HEK293 (cell line): ENCODE data around the gene NPFF.
A peak's percentile ranks its signal among the peaks of the same experiment; 100 is the strongest.

ENCODE experiments used
- AEBP2 ChIP-seq: fragments of 450-650 bp; formaldehyde crosslinking; IDR thresholded peaks from 2 replicates; pipeline ENCODE4 v1.5.1; 2016; ENCODE audit warnings: missing biosample characterization, missing genetic modification characterization, borderline replicate concordance
- CTCF ChIP-seq: fragments of 450-650 bp; formaldehyde crosslinking; IDR thresholded peaks from 2 replicates; pipeline ENCODE4 v1.5.1; 2016; ENCODE audit warnings: missing biosample characterization, missing genetic modification characterization
- KLF1 ChIP-seq: fragments of 450-650 bp; formaldehyde crosslinking; IDR thresholded peaks from 2 replicates; pipeline ENCODE4 v1.5.1; 2016; ENCODE audit warnings: missing biosample characterization, missing genetic modification characterization
- RBAK ChIP-seq: fragments of 450-650 bp; formaldehyde crosslinking; IDR thresholded peaks from 2 replicates; pipeline ENCODE4 v1.5.1; 2016; ENCODE audit warnings: missing biosample characterization, missing genetic modification characterization
- REST ChIP-seq: fragments of 450-650 bp; formaldehyde crosslinking; IDR thresholded peaks from 2 replicates; pipeline ENCODE4 v1.5.1; 2016; ENCODE audit warnings: missing biosample characterization, missing genetic modification characterization
- SP7 ChIP-seq: fragments of 450-650 bp; formaldehyde crosslinking; IDR thresholded peaks from 2 replicates; pipeline ENCODE4 v1.5.1; 2016; ENCODE audit warnings: missing biosample characterization, missing genetic modification characterization
- ZBTB26 ChIP-seq: fragments of 450-650 bp; formaldehyde crosslinking; optimal IDR thresholded peaks from 2 replicates; pipeline ENCODE3; 2016; ENCODE audit warnings: missing biosample characterization, mild to moderate bottlenecking, missing genetic modification characterization
- ZBTB48 ChIP-seq: fragments of 450-650 bp; formaldehyde crosslinking; IDR thresholded peaks from 2 replicates; pipeline ENCODE4 v1.5.1; 2016; ENCODE audit warnings: missing biosample characterization, missing genetic modification characterization
- ZBTB49 ChIP-seq: fragments of 450-650 bp; formaldehyde crosslinking; IDR thresholded peaks from 2 replicates; pipeline ENCODE4 v1.5.1; 2016; ENCODE audit warnings: missing biosample characterization, missing genetic modification characterization, low read depth
- ZEB2 ChIP-seq: fragments of 450-650 bp; formaldehyde crosslinking; IDR thresholded peaks from 2 replicates; pipeline ENCODE4 v1.5.1; 2016; ENCODE audit warnings: missing biosample characterization, missing genetic modification characterization
- ZFHX2 ChIP-seq: fragments of 450-650 bp; formaldehyde crosslinking; conservative IDR thresholded peaks from 2 replicates; pipeline ENCODE4 v1.5.1; 2016; ENCODE audit warnings: missing biosample characterization, missing genetic modification characterization
- ZNF138 ChIP-seq: fragments of 450-650 bp; formaldehyde crosslinking; IDR thresholded peaks from 2 replicates; pipeline ENCODE4 v1.5.1; 2016; ENCODE audit warnings: missing biosample characterization, missing genetic modification characterization, borderline replicate concordance
- ZNF148 ChIP-seq: fragments of 450-650 bp; formaldehyde crosslinking; IDR thresholded peaks from 2 replicates; pipeline ENCODE4 v1.5.0; 2017; ENCODE audit warnings: missing biosample characterization, missing genetic modification characterization, borderline replicate concordance
- ZNF175 ChIP-seq: fragments of 450-650 bp; formaldehyde crosslinking; IDR thresholded peaks from 2 replicates; pipeline ENCODE4 v1.5.1; 2016; ENCODE audit warnings: missing biosample characterization, missing genetic modification characterization
- ZNF19 ChIP-seq: fragments of 450-650 bp; formaldehyde crosslinking; IDR thresholded peaks from 2 replicates; pipeline ENCODE4; 2016; ENCODE audit warnings: missing biosample characterization, missing genetic modification characterization, low read depth
- ZNF391 ChIP-seq: fragments of 450-650 bp; formaldehyde crosslinking; IDR thresholded peaks from 2 replicates; pipeline ENCODE4 v1.5.1; 2016; ENCODE audit warnings: low read depth, missing biosample characterization, missing genetic modification characterization, borderline replicate concordance
- ZNF426 ChIP-seq: fragments of 450-650 bp; formaldehyde crosslinking; IDR thresholded peaks from 2 replicates; pipeline ENCODE4 v1.5.1; 2017; ENCODE audit warnings: missing biosample characterization, missing genetic modification characterization, mild to moderate bottlenecking, inconsistent platforms, moderate library complexity
- ZNF548 ChIP-seq: fragments of 450-650 bp; formaldehyde crosslinking; IDR thresholded peaks from 2 replicates; pipeline ENCODE4 v1.5.1; 2016; ENCODE audit warnings: missing biosample characterization, missing genetic modification characterization
- ZNF580 ChIP-seq: fragments of 450-650 bp; formaldehyde crosslinking; IDR thresholded peaks from 2 replicates; pipeline ENCODE4 v1.5.1; 2016; ENCODE audit warnings: missing biosample characterization, missing genetic modification characterization
- ZNF600 ChIP-seq: fragments of 450-650 bp; formaldehyde crosslinking; IDR thresholded peaks from 2 replicates; pipeline ENCODE4 v1.5.1; 2016; ENCODE audit warnings: missing biosample characterization, missing genetic modification characterization
- ZNF629 ChIP-seq: fragments of 450-650 bp; formaldehyde crosslinking; IDR thresholded peaks from 2 replicates; pipeline ENCODE4 v1.5.1; 2017; ENCODE audit warnings: missing biosample characterization, missing genetic modification characterization
- ZNF645 ChIP-seq: fragments of 450-650 bp; formaldehyde crosslinking; IDR thresholded peaks from 2 replicates; pipeline ENCODE4; 2016; ENCODE audit warnings: missing biosample characterization, missing genetic modification characterization
- ZNF677 ChIP-seq: fragments of 450-650 bp; IDR thresholded peaks from 2 replicates; pipeline ENCODE4 v1.5.0; 2018; ENCODE audit warnings: missing biosample characterization, mild to moderate bottlenecking, missing genetic modification characterization, moderate library complexity

NPFF gene

GRCh38 chr12:53492830-53493609 is 14.3 kb downstream of the NPFF start (continued):
- TF ChIP-seq ZNF580 (tag by site-specific recombination), result no peak
- TF ChIP-seq ZBTB49 (tag by site-specific recombination), result no peak
- TF ChIP-seq ZNF138 (tag by site-specific recombination), result no peak
- TF ChIP-seq ZNF19 (tag by site-specific recombination), result no peak
- TF ChIP-seq ZNF426 (tag by site-specific recombination), result no peak
- TF ChIP-seq REST (tag by site-specific recombination), result peak; percentile 73
- no peak for TF ChIP-seq ZBTB48 (tag by site-specific recombination)
- 0 out of 2 replicates have a peak, but pooled peaks have one; percentile 13 for TF ChIP-seq CTCF (tag by site-specific recombination)
- TF ChIP-seq ZNF600 (tag by site-specific recombination), result no peak; the same call in 1 of the 2 replicates
- no peak for TF ChIP-seq ZNF175
- peak; percentile 75 for TF ChIP-seq KLF1
- TF ChIP-seq ZNF677, result no peak
- peak; percentile 60 for TF ChIP-seq SP7 (tag by site-specific recombination)
- peak; percentile 50 for TF ChIP-seq ZNF629 (tag by site-specific recombination)
- peak; percentile 55 for TF ChIP-seq ZBTB26 (tag by site-specific recombination)
- peak; percentile 55 for TF ChIP-seq ZFHX2 (tag by site-specific recombination)
- no peak for TF ChIP-seq RBAK
- TF ChIP-seq ZEB2 (tag by site-specific recombination), result peak; percentile 89
- TF ChIP-seq ZNF148 (tag by site-specific recombination), result no peak
- no peak for TF ChIP-seq ZNF645 (tag by site-specific recombination)
- TF ChIP-seq AEBP2 (tag by site-specific recombination), result no peak
- TF ChIP-seq ZNF548 (tag by site-specific recombination), result no peak
- no peak for TF ChIP-seq ZNF391 (tag by site-specific recombination)
